HG02973 (cell line): Measurements from ENCODE around the gene SYPL2.
A peak's percentile ranks its signal among the peaks of the same experiment; 100 is the strongest.
"Not testable (repeated sequence)": the region's sequence is repeated elsewhere in the genome, so short reads cannot be mapped to it uniquely, and the experiment has no call there.

ENCODE experiments used
- ATAC-seq: cut with Tn5 transposase; IDR thresholded peaks from one replicate; pipeline ENCODE4 v1.9.1; 2021; ENCODE audit warnings: moderate library complexity; ENCODE audit not compliant: unreplicated experiment

Gene SYPL2

GRCh38 chr1:109466452-109467300, at the start of gene SYPL2:
Gene SYPL2 (plus strand): TSS chr1:109466546. CDS start chr1:109466844, 298 bp downstream.
- ATAC-seq = no peak

- no peak for ATAC-seq
Measured at GRCh38 chr1:109423498-109423897, 42.8 kb upstream of the SYPL2 start.

GRCh38 chr1:109425391-109426280, 40.7 kb upstream of the SYPL2 start:
- ATAC-seq = peak; percentile 15

- peak; percentile 93 for ATAC-seq
Measured at GRCh38 chr1:109426281-109427170, 39.8 kb upstream of the SYPL2 start, which contains the start of gene PSMA5. Gene PSMA5 (minus strand): TSS chr1:109426448. CDS start chr1:109426330, 118 bp downstream.

- no peak for ATAC-seq
Measured at GRCh38 chr1:109427171-109427467, 39.2 kb upstream of the SYPL2 start.

GRCh38 chr1:109432336-109432735, 34.0 kb upstream of the SYPL2 start:
- no peak for ATAC-seq

- ATAC-seq = no peak
Measured at GRCh38 chr1:109433322-109433721, 33.0 kb upstream of the SYPL2 start.

GRCh38 chr1:109434484-109434883, 31.9 kb upstream of the SYPL2 start:
- no peak for ATAC-seq

GRCh38 chr1:109438798-109439297, 27.5 kb upstream of the SYPL2 start:
- no peak for ATAC-seq

GRCh38 chr1:109441069-109441468, 25.3 kb upstream of the SYPL2 start:
- no peak for ATAC-seq

GRCh38 chr1:109443476-109443875, 22.9 kb upstream of the SYPL2 start:
- no peak for ATAC-seq

- ATAC-seq = no peak
Measured at GRCh38 chr1:109444346-109444745, 22.0 kb upstream of the SYPL2 start.

- ATAC-seq = not testable (repeated sequence)
Measured at GRCh38 chr1:109445949-109446695, 20.2 kb upstream of the SYPL2 start.

GRCh38 chr1:109447524-109447923, 18.8 kb upstream of the SYPL2 start:
- no peak for ATAC-seq

- no peak for ATAC-seq
Measured at GRCh38 chr1:109454497-109455133, 11.7 kb upstream of the SYPL2 start.

GRCh38 chr1:109457819-109458218, 8.5 kb upstream of the SYPL2 start:
- no peak for ATAC-seq

- ATAC-seq = no peak
Measured at GRCh38 chr1:109466125-109466451, 258 bp upstream of the SYPL2 start.

GRCh38 chr1:109467301-109467777, 993 bp downstream of the SYPL2 start:
- ATAC-seq = no peak

- no peak for ATAC-seq
Measured at GRCh38 chr1:109468061-109468460, 1.7 kb downstream of the SYPL2 start.
